ENCODE measurements around the gene GJB2.

The GJB2 gene

GRCh38 chr13:20182231-20182846 lies 10.4 kb downstream of the GJB2 start:
- peak; percentile 59 for DNase-seq
- no peaks in the 10 kb centered on the region for H3K36me3 Mint-ChIP-seq (ENCODE audit: low read depth)
- no peak overlapping the region for H3K27ac Mint-ChIP-seq
- TF ChIP-seq CTCF (IDR thresholded peaks at IDR 0.05), result peak; percentile 86
- H3K27me3 Mint-ChIP-seq (ENCODE audit: low read depth, poor library complexity), result peaks cover 50% of the 10 kb centered on the region
- no peak overlapping the region for H3K4me3 Mint-ChIP-seq
- H3K4me1 Mint-ChIP-seq, result peaks cover 11% of the 10 kb centered on the region
- no peaks in the 10 kb centered on the region for H3K9me3 Mint-ChIP-seq

GRCh38 chr13:20181188-20181587 lies 11.6 kb downstream of the GJB2 start:
- no peak for TF ChIP-seq CTCF (IDR thresholded peaks at IDR 0.05)
- H3K9me3 Mint-ChIP-seq, result no peaks in the 10 kb centered on the region
- H3K27ac Mint-ChIP-seq, result no peak overlapping the region
- no peaks in the 10 kb centered on the region for H3K36me3 Mint-ChIP-seq (ENCODE audit: low read depth)
- peaks cover 11% of the 10 kb centered on the region for H3K4me1 Mint-ChIP-seq
- peaks cover 43% of the 10 kb centered on the region for H3K27me3 Mint-ChIP-seq (ENCODE audit: low read depth, poor library complexity)
- no peak for DNase-seq
- no peak overlapping the region for H3K4me3 Mint-ChIP-seq

GRCh38 chr13:20178156-20178555 lies 14.6 kb downstream of the GJB2 start:
- no peak for DNase-seq
- Mint-ChIP-seq H3K9me3 (no peaks in the 10 kb centered on the region), H3K27me3 (ENCODE audit: low read depth, poor library complexity) (peaks cover 29% of the 10 kb centered on the region), H3K36me3 (ENCODE audit: low read depth) (no peaks in the 10 kb centered on the region), H3K4me1 (peaks cover 23% of the 10 kb centered on the region), H3K4me3 (no peak overlapping the region), H3K27ac (peak overlapping the region; percentile 50)
- TF ChIP-seq CTCF (IDR thresholded peaks at IDR 0.05), result no peak

- no peak for DNase-seq
- Mint-ChIP-seq H3K9me3 (no peaks in the 10 kb centered on the region), H3K27me3 (ENCODE audit: low read depth, poor library complexity) (peaks cover 27% of the 10 kb centered on the region), H3K4me1 (peaks cover 23% of the 10 kb centered on the region), H3K4me3 (no peak overlapping the region), H3K27ac (no peak overlapping the region), H3K36me3 (ENCODE audit: low read depth) (no peaks in the 10 kb centered on the region)
- TF ChIP-seq CTCF (IDR thresholded peaks at IDR 0.05), result no peak
These were observed 15.5 kb downstream of the GJB2 start for GRCh38 chr13:20177049-20177831.

- Mint-ChIP-seq H3K27ac (no peak overlapping the region), H3K4me3 (no peak overlapping the region), H3K4me1 (peaks cover 23% of the 10 kb centered on the region), H3K36me3 (ENCODE audit: low read depth) (no peaks in the 10 kb centered on the region), H3K27me3 (ENCODE audit: low read depth, poor library complexity) (peaks cover 20% of the 10 kb centered on the region), H3K9me3 (no peaks in the 10 kb centered on the region)
- TF ChIP-seq CTCF (IDR thresholded peaks at IDR 0.05), result no peak
- DNase-seq, result no peak
These were observed 16.7 kb downstream of the GJB2 start for GRCh38 chr13:20175907-20176652.

Data from nephron progenitor cell (in vitro differentiated cells).